Naive B cell (primary cell): ENCODE measurements around the gene MYH9. TPM values are rescaled to one million over a fixed set of nuclear protein-coding genes. Genes with fewer than 3 reads are reported as not detected.
A peak's percentile ranks its signal among the peaks of the same experiment; 100 is the strongest.
"Not testable (repeated sequence)": the region's sequence is repeated elsewhere in the genome, so short reads cannot be mapped to it uniquely, and the experiment has no call there.

Experiments used
- ATAC-seq, 2 donors: fragments of 150-1000 bp; cut with Tn5 transposase; 2 replicates each; pipeline ENCODE4 v1.10.0; 2021; ENCODE audit warnings: low read depth in 2 of 2, mild to moderate bottlenecking in 2 of 2, moderate library complexity in 2 of 2
- DNase-seq: peaks from one replicate; pipeline ENCODE4 v3.0.0; 2022
- H3K27ac Mint-ChIP-seq, 6 donors: one replicate each; pipeline ENCODE4 v1.8.0; 2020 to 2022; ENCODE audit warnings: mild to moderate bottlenecking in 6 of 6, mixed read lengths in 6 of 6, moderate library complexity in 5 of 6, inconsistent platforms in 2 of 6
- H3K27me3 Mint-ChIP-seq, 3 donors: one replicate each; pipeline ENCODE4 v1.8.0; 2021 to 2022; ENCODE audit warnings: mixed read lengths in 3 of 3, mild to moderate bottlenecking in 1 of 3
- H3K36me3 Mint-ChIP-seq, 2 donors: one replicate each; pipeline ENCODE4 v1.8.0; 2020 to 2022; ENCODE audit warnings: mixed read lengths in 2 of 2, inconsistent platforms in 1 of 2, mild to moderate bottlenecking in 1 of 2
- H3K4me1 Mint-ChIP-seq, 3 donors: one replicate each; pipeline ENCODE4 v1.8.0; 2020 to 2022; ENCODE audit warnings: mixed read lengths in 3 of 3, inconsistent platforms in 1 of 3, mild to moderate bottlenecking in 1 of 3, moderate library complexity in 1 of 3
- H3K4me3 Mint-ChIP-seq, 8 donors: one replicate each; pipeline ENCODE4 v1.8.0; 2020 to 2022; ENCODE audit warnings: mild to moderate bottlenecking in 8 of 8, mixed read lengths in 8 of 8, moderate library complexity in 8 of 8, inconsistent platforms in 2 of 8
- H3K9me3 Mint-ChIP-seq, 7 donors: one replicate each; pipeline ENCODE4 v1.8.0; 2020 to 2022; ENCODE audit warnings: mixed read lengths in 7 of 7, mild to moderate bottlenecking in 5 of 7, inconsistent platforms in 2 of 7, moderate library complexity in 1 of 7
- polyA plus RNA-seq, 6 donors: library from polyadenylated mRNA; unstranded; fragments of 300-500 nt; fragmentation: Illumina TruSeq; gene quantifications; one replicate each; pipeline ENCODE4 v1.2.3, GENCODE V29; 2021; ENCODE audit warnings: low read depth in 6 of 6

Gene MYH9
- 100 to 1,000 TPM in 1 of 6 donors, 10 to 100 TPM in 5; 17.3 to 255 (median 64.5) TPM for polyA plus RNA-seq

DNA sequence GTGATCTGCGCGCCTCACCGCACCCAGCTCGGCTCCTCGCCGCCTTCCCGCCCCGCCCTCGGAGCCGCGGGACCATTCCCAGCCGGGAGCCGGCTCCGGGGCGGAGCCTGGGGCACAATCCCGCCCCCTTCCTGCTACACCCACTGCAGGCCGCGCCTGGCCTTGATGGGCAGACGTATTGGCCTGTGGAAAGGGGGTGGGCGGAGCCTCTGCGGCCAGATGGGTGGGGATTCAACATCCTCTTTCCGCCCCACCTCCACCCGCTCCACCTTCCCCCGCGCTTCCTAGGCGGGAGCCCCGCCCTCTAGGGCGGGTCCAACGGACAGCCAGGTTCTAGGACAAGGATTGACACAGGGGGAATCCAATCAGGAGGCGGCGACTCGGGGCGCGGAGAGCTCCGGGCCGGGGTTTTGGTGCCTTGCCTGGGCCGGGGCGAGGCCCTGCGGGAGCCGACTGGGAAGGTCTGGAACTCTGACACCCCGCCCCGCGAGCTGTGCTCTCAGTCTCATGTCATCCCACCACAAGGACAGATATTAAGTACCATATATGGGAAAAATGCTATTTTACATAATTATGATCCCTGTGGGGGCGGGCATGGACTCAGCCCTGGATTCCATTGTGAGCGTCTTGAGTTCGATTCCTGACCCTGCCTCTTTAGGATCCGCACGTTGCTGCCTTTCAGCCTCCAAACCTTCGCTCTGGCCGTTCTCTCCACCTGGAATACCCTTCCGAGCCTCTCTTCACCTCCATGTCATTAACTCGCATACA, at the start of gene MYH9:
Gene MYH9 (minus strand): TSS at position 9 of the 768 bp plus-strand sequence. CDS start 38,731 bp downstream, outside the sequence.
- Mint-ChIP-seq H3K9me3 (no peaks in the 10 kb centered on the region), H3K27ac (peak within 1 kb of the TSS; percentile 88 to 99 (median 96)), H3K4me3 (peak within 1 kb of the TSS; percentile 85 to 97 (median 94)), H3K36me3 (peaks cover 6 to 9% of the 10 kb centered on the region in 2 donors), H3K4me1 (peaks cover 37 to 79% (median 72%) of the 10 kb centered on the region in 3 donors), H3K27me3 (no peaks in the 10 kb centered on the region)
- DNase-seq (peak; percentile 99), ATAC-seq (peak; percentile 77 to 81)

GRCh38 chr22:36435516-36436415, 48.0 kb upstream of the MYH9 start:
- DNase-seq, result peak; percentile 52
- H3K9me3 Mint-ChIP-seq, result no peaks in the 10 kb centered on the region
- no peaks in the 10 kb centered on the region for H3K36me3 Mint-ChIP-seq
- peaks cover 17 to 39% (median 36%) of the 10 kb centered on the region in 3 donors for H3K4me1 Mint-ChIP-seq
- no peaks in the 10 kb centered on the region for H3K27me3 Mint-ChIP-seq
- H3K4me3 Mint-ChIP-seq, result peak overlapping the region; percentile 7 to 84 (median 74)
- peak; percentile 88 to 92 for ATAC-seq
- H3K27ac Mint-ChIP-seq, result peak overlapping the region; percentile 86 to 97 (median 95)

DNA sequence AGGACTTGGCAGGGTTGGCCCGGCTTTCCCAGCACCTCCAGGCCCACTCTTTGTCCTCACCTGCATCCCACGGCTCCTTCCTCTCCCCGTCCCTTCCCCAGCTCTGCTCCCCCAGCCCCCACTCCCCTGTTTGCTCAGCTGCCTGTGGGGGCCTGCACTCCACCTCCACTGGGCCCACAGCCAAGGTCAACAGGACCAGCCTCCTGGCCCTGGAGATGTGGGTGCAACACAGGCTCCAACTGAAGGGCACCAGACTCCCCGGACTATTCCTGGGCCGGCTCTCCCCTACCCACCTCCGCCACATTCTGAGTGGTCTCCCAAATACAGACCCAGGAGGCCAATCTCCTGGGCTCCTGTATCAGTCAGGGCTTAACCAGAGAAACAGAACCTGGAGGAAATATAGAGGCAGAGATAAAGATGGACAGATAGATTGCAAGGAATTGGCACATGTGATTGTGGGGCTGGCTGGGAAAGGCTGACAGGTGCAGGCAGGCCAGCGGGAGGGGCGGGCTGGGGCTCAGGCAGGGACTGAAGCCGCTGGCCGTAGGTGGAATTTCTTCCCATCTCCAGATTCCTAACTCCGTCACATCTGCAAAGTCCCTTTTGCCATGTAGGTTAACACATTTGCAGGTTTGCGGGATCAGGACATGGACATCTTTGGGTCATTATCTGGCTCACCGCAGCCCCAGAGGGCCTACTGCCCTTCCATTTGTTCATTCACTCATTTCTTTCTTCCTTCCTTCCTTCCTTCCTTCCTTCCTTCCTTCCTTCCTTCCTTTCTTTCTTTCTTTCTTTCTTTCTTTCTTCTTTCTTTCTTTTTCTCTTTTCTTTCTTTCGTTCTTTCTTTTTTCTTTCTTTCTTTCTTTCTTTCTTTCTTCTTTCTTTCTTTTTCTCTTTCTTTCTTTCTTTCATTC, 45.8 kb upstream of the MYH9 start:
- peak overlapping the region in 4 of 6 donors; percentile 26 to 97 (median 62) for H3K27ac Mint-ChIP-seq
- peaks cover 16 to 36% (median 36%) of the 10 kb centered on the region in 3 donors for H3K4me1 Mint-ChIP-seq
- DNase-seq (no peak), ATAC-seq (no peak)
- no peaks in the 10 kb centered on the region for H3K9me3 Mint-ChIP-seq
- no peaks in the 10 kb centered on the region for H3K36me3 Mint-ChIP-seq
- no peak overlapping the region for H3K4me3 Mint-ChIP-seq
- no peaks in the 10 kb centered on the region for H3K27me3 Mint-ChIP-seq

- ATAC-seq (no peak), DNase-seq (no peak)
- Mint-ChIP-seq H3K36me3 (no peaks in the 10 kb centered on the region), H3K27ac (peak overlapping the region in 2 of 6 donors; percentile 61 to 88), H3K9me3 (no peaks in the 10 kb centered on the region), H3K27me3 (no peaks in the 10 kb centered on the region), H3K4me1 (peaks cover 16 to 36% (median 35%) of the 10 kb centered on the region in 3 donors), H3K4me3 (no peak overlapping the region)
These were observed 45.0 kb upstream of the MYH9 start for GRCh38 chr22:36432592-36433317.

DNA sequence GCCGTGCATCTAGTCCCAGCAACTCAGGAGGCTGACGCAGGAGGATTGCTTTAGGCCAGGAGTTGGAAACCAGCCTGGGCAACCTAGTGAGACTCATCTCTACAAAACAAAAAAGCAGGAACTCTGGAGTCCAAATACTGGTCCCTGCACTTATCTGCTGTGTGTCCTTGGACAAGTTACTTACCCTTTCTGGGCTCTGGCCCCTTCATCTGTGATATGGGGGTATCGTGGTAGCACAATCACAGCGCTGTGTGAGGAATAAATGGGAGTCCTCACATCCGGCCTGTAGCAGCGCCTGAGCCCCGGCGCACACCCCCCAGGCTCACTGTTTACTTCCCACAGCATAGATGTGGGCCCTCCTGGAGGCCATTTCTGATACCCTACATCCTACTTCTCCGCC, 44.2 kb upstream of the MYH9 start:
- Mint-ChIP-seq H3K36me3 (no peaks in the 10 kb centered on the region), H3K4me3 (no peak overlapping the region), H3K27me3 (no peaks in the 10 kb centered on the region), H3K27ac (peak overlapping the region in 2 of 6 donors; percentile 20 to 57), H3K9me3 (no peaks in the 10 kb centered on the region), H3K4me1 (peaks cover 19 to 36% (median 36%) of the 10 kb centered on the region in 3 donors)
- DNase-seq, result no peak
- no peak for ATAC-seq

GRCh38 chr22:36430863-36431262, 43.1 kb upstream of the MYH9 start:
- H3K27me3 Mint-ChIP-seq, result no peaks in the 10 kb centered on the region
- no peak for ATAC-seq
- H3K27ac Mint-ChIP-seq, result peak overlapping the region in 1 of 6 donors; percentile 44
- H3K9me3 Mint-ChIP-seq, result peaks cover 0 to 1% (median 0%) of the 10 kb centered on the region in 7 donors
- no peak overlapping the region for H3K4me3 Mint-ChIP-seq
- H3K36me3 Mint-ChIP-seq, result no peaks in the 10 kb centered on the region
- peaks cover 22 to 39% (median 39%) of the 10 kb centered on the region in 3 donors for H3K4me1 Mint-ChIP-seq
- DNase-seq, result no peak

DNA sequence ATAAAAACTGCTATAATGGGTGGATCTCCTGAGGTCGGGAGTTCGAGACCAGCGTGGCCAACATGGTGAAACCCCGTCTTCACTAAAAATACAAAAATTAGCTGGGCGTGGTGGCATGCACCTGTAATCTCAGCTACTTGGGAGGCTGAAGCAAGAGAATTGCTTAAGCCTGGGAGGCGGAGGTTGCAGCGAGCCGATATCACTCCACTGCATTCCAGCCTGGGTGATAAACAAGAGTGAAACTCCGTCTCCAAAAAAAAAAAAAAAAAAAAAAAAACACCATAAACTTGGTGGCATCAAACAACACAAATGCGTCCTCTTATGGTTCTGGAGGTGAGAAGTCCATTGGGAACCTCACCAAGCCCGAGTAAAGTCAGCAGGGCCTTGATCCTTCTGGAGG, 40.2 kb upstream of the MYH9 start:
- not testable (repeated sequence) for H3K36me3 Mint-ChIP-seq, H3K9me3 Mint-ChIP-seq, H3K27ac Mint-ChIP-seq, H3K4me3 Mint-ChIP-seq, ATAC-seq, DNase-seq, H3K27me3 Mint-ChIP-seq
- H3K4me1 Mint-ChIP-seq, result peaks cover 22 to 33% (median 28%) of the 10 kb centered on the region in 3 donors

- Mint-ChIP-seq H3K9me3 (peaks cover 0 to 1% (median 0%) of the 10 kb centered on the region in 7 donors), H3K27me3 (no peaks in the 10 kb centered on the region), H3K4me3 (peak overlapping the region in 3 of 8 donors; percentile 3 to 61 (median 54)), H3K4me1 (peaks cover 26 to 35% (median 29%) of the 10 kb centered on the region in 3 donors), H3K27ac (peak overlapping the region in 5 of 6 donors; percentile 18 to 82 (median 60)), H3K36me3 (no peaks in the 10 kb centered on the region)
- ATAC-seq (no peak), DNase-seq (no peak)
These were observed 38.3 kb upstream of the MYH9 start for GRCh38 chr22:36425977-36426523.

GRCh38 chr22:36424901-36425579, 37.3 kb upstream of the MYH9 start:
- no peak for DNase-seq
- ATAC-seq, result no peak
- Mint-ChIP-seq H3K27me3 (no peaks in the 10 kb centered on the region), H3K4me3 (peak overlapping the region in 3 of 8 donors; percentile 25 to 53 (median 29)), H3K36me3 (no peaks in the 10 kb centered on the region), H3K27ac (peak overlapping the region; percentile 5 to 90 (median 70)), H3K4me1 (peaks cover 26 to 35% (median 29%) of the 10 kb centered on the region in 3 donors), H3K9me3 (peaks cover 0 to 1% (median 0%) of the 10 kb centered on the region in 7 donors)

GRCh38 chr22:36424466-36424865, 36.7 kb upstream of the MYH9 start:
- not testable (repeated sequence) for ATAC-seq, DNase-seq, H3K36me3 Mint-ChIP-seq, H3K27me3 Mint-ChIP-seq, H3K9me3 Mint-ChIP-seq
- H3K4me3 Mint-ChIP-seq, result peak overlapping the region in 1 of 8 donors; percentile 53
- peaks cover 30 to 36% (median 32%) of the 10 kb centered on the region in 3 donors for H3K4me1 Mint-ChIP-seq
- H3K27ac Mint-ChIP-seq, result peak overlapping the region in 2 of 6 donors; percentile 68 to 83
